SU-DHL-6 (cell line): ENCODE measurements around the gene IGLL5.

Source experiments
- CTCF ChIP-seq: fragments of 200-600 bp; sonication (generic); IDR thresholded peaks from one replicate; pipeline ENCODE4 v1.5.1; 2017; ENCODE audit warnings: antibody characterized with exemption, mild to moderate bottlenecking, low read length, moderate library complexity; ENCODE audit not compliant: insufficient read depth, poor library complexity, severe bottlenecking
- EZH2phosphoT487 ChIP-seq: fragments of 200-600 bp; sonication (generic), shearing (Covaris generic); conservative IDR thresholded peaks from 2 replicates; pipeline ENCODE4 v1.6.1; 2018; ENCODE audit warnings: mild to moderate bottlenecking, antibody characterized with exemption, low read length, moderate library complexity, mixed read lengths

GRCh38 chr22:22937894-22938480 lies 50.4 kb downstream of the IGLL5 start:
- no peak for TF ChIP-seq CTCF
- no peak for TF ChIP-seq EZH2phosphoT487
